Upper lobe of left lung (tissue), 6 donors: ENCODE results near the gene XXYLT1. TPM values are rescaled to one million over a fixed set of nuclear protein-coding genes. Genes with fewer than 3 reads are reported as not detected.

ENCODE experiments used
- ATAC-seq, 2 donors: fragments of 200-7000 bp; cut with Tn5 transposase; one replicate each; pipeline ENCODE4 v1.9.1; 2022; ENCODE audit warnings: mild to moderate bottlenecking in 2 of 2, moderate library complexity in 2 of 2; ENCODE audit not compliant: low FRiP score in 2 of 2
- DNase-seq, 2 donors: peaks; one replicate each; pipeline ENCODE4 v3.0.0-alpha.2; 2019 to 2020
- H3K27ac ChIP-seq, 4 donors: fragments of 200-600 bp; sonication (generic); one replicate each; pipeline ENCODE4 v1.5.1; 2016 to 2019
- H3K27me3 ChIP-seq, 4 donors: fragments of 200-600 bp; sonication (generic); one replicate each; pipeline ENCODE4 v1.5.1; 2017 to 2019
- H3K36me3 ChIP-seq, 4 donors: fragments of 200-600 bp; sonication (generic); one replicate each; pipeline ENCODE4 v1.5.1; 2016 to 2019
- H3K4me1 ChIP-seq, 4 donors: fragments of 200-600 bp; sonication (generic); one replicate each; pipeline ENCODE4 v1.5.1; 2018 to 2019
- H3K4me3 ChIP-seq, 4 donors: fragments of 200-600 bp; sonication (generic); one replicate each; pipeline ENCODE4 v1.5.1; 2017 to 2019; ENCODE audit warnings: mild to moderate bottlenecking in 2 of 4, moderate library complexity in 1 of 4
- H3K9me3 ChIP-seq, 4 donors: fragments of 200-600 bp; sonication (generic); one replicate each; pipeline ENCODE4 v1.5.1; 2018 to 2019
- EP300 ChIP-seq, 4 donors: sonication (generic); formaldehyde crosslinking; IDR thresholded peaks; one replicate each; pipeline ENCODE4 v1.5.1; 2017; ENCODE audit warnings: antibody characterized with exemption in 4 of 4, control low read depth in 2 of 4
- POLR2A ChIP-seq, 4 donors: fragments of 450-650 bp; IDR thresholded peaks; one replicate each; pipeline ENCODE4 v1.5.1; 2016 to 2017; ENCODE audit warnings: antibody characterized with exemption in 4 of 4, mild to moderate bottlenecking in 2 of 4
- POLR2AphosphoS5 ChIP-seq, 2 donors: sonication (generic); formaldehyde crosslinking; IDR thresholded peaks; one replicate each; pipeline ENCODE4 v1.5.1; 2017; ENCODE audit warnings: antibody characterized with exemption in 2 of 2
- WGBS, 2 donors: methylation state at CpG; one replicate each; pipeline ENCODE4 v1.1.5; 2017 to 2018; 5-methylcytosine and 5-hydroxymethylcytosine counted together
- total RNA-seq, 6 donors: library from RNA; depleted of rRNA in 4 of 6; stranded (reverse); fragments of >200 nt in 4 of 6; gene quantifications; one replicate each; pipeline versions ENCODE4 v1.1.0 to v1.2.1, GENCODE V29; 2016 to 2021
- TF ChIP-seq, protein P1 (sequence below), 6 experiments: fragments of 450-650 bp in 4 of 6; fragments of 200-600 bp in 2 of 6; sonication (generic) in 2 of 6; IDR thresholded peaks; one replicate each; pipeline ENCODE4 v1.5.1; 2016 to 2019; ENCODE audit warnings: antibody characterized with exemption in 6 of 6
- donor health status: DM: no; HTN: no; CAD: no; lungs with moderate emphysema.
- donor health status: DM: no; HTN: yes; CAD: no; lungs with severe emphysema.

The XXYLT1 gene
- total RNA-seq, 6 donors from 2014 or later, result 6.3 to 9.6 (median 8.6) TPM

DNA sequence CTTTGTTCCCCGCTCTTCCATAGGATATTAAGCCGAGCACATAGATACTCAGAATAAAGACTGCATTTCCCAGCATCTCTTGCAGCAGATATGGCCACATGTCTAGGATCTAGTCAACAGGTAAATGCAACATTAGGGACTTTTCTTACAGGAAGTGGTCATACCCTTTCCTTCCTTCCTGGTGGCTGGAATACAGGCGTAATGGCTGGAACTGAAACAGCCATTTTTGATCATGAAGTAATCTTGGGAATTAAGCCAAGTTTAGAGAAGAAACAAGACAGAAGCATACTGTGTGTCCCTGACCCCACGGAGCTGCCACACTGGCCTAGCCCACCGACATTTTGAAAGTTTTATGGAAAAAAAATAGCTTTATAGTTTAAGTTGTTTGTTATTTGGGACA, 234.0 kb downstream of the XXYLT1 start:
- 68 to 79% methylated on average over 5 of the region's 5 CpGs for WGBS, 2 donors
- DNase-seq (no peak), ATAC-seq (no peak)
- H3K36me3 ChIP-seq, result no peaks in the 10 kb centered on the region
- H3K9me3 ChIP-seq, result no peaks in the 10 kb centered on the region
- no peak overlapping the region for H3K27ac ChIP-seq
- no peaks in the 10 kb centered on the region for H3K27me3 ChIP-seq
- H3K4me3 ChIP-seq, result no peak overlapping the region
- TF ChIP-seq POLR2AphosphoS5 (IDR thresholded peaks at IDR 0.05), result no peak
- no peak for TF ChIP-seq POLR2A (IDR thresholded peaks at IDR 0.05)
- TF ChIP-seq EP300 (IDR thresholded peaks at IDR 0.05), result no peak
- TF ChIP-seq, protein P1, sequence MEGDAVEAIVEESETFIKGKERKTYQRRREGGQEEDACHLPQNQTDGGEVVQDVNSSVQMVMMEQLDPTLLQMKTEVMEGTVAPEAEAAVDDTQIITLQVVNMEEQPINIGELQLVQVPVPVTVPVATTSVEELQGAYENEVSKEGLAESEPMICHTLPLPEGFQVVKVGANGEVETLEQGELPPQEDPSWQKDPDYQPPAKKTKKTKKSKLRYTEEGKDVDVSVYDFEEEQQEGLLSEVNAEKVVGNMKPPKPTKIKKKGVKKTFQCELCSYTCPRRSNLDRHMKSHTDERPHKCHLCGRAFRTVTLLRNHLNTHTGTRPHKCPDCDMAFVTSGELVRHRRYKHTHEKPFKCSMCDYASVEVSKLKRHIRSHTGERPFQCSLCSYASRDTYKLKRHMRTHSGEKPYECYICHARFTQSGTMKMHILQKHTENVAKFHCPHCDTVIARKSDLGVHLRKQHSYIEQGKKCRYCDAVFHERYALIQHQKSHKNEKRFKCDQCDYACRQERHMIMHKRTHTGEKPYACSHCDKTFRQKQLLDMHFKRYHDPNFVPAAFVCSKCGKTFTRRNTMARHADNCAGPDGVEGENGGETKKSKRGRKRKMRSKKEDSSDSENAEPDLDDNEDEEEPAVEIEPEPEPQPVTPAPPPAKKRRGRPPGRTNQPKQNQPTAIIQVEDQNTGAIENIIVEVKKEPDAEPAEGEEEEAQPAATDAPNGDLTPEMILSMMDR (IDR thresholded peaks at IDR 0.05), result no peak
- H3K4me1 ChIP-seq, result peaks cover 4 to 12% (median 4%) of the 10 kb centered on the region in 4 donors

DNA sequence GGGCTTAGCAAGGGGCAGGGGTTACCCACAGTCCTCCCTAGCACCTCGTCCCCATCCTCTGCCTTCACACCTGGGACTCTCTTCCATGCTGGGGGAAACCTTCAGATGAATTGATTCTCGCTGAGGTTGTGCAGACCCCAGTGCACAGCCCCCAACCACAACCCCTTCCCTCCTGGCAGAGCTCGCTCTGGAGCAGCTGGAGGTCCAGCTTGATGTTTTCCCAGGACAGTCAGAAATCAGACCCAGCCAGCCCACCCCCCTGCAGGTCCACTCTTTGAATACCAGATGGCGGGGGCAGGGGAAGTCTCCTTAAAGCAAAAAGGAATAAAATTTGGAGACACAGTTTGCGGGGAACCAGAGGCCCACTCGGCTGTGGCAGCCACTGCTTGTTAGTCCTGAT, 234.4 kb downstream of the XXYLT1 start:
- WGBS, 2 donors, result 70 to 85% methylated on average over 6 of the region's 6 CpGs
- TF ChIP-seq POLR2AphosphoS5 (IDR thresholded peaks at IDR 0.05) (no peak), POLR2A (IDR thresholded peaks at IDR 0.05) (no peak), EP300 (IDR thresholded peaks at IDR 0.05) (no peak)
- TF ChIP-seq, protein P1 (IDR thresholded peaks at IDR 0.05), result no peak
- DNase-seq, result no peak
- Histone ChIP-seq H3K4me1 (peaks cover 4 to 15% (median 7%) of the 10 kb centered on the region in 4 donors), H3K27ac (no peak overlapping the region), H3K9me3 (no peaks in the 10 kb centered on the region), H3K36me3 (no peaks in the 10 kb centered on the region), H3K4me3 (no peak overlapping the region), H3K27me3 (no peaks in the 10 kb centered on the region)
- ATAC-seq, result no peak

DNA sequence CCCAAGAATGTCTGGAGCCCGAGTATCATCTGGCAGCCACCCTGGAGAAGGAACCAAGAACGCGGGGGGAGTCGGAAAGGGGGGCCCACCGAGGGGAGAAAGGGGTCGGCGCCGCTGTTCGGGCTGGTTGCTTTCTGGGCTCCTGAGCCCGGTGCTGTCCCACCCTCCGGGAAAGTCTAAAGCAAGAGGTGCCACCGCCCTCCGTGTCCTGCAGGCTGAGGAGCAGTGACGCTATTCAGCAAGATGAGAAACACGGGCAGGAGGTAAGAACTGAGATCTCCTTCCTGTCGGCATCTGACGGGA, 234.8 kb downstream of the XXYLT1 start:
- Histone ChIP-seq H3K27ac (no peak overlapping the region), H3K36me3 (no peaks in the 10 kb centered on the region), H3K9me3 (no peaks in the 10 kb centered on the region), H3K4me1 (peaks cover 4 to 15% (median 9%) of the 10 kb centered on the region in 4 donors), H3K4me3 (no peak overlapping the region), H3K27me3 (no peaks in the 10 kb centered on the region)
- TF ChIP-seq, protein P1 (IDR thresholded peaks at IDR 0.05), result no peak
- TF ChIP-seq POLR2A (IDR thresholded peaks at IDR 0.05) (no peak), POLR2AphosphoS5 (IDR thresholded peaks at IDR 0.05) (no peak), EP300 (IDR thresholded peaks at IDR 0.05) (no peak)
- WGBS, 2 donors, result 83 to 93% methylated on average over 17 of the region's 17 CpGs
- peak in 1 of 2 donors; percentile 59 for DNase-seq
- ATAC-seq, result no peak

DNA sequence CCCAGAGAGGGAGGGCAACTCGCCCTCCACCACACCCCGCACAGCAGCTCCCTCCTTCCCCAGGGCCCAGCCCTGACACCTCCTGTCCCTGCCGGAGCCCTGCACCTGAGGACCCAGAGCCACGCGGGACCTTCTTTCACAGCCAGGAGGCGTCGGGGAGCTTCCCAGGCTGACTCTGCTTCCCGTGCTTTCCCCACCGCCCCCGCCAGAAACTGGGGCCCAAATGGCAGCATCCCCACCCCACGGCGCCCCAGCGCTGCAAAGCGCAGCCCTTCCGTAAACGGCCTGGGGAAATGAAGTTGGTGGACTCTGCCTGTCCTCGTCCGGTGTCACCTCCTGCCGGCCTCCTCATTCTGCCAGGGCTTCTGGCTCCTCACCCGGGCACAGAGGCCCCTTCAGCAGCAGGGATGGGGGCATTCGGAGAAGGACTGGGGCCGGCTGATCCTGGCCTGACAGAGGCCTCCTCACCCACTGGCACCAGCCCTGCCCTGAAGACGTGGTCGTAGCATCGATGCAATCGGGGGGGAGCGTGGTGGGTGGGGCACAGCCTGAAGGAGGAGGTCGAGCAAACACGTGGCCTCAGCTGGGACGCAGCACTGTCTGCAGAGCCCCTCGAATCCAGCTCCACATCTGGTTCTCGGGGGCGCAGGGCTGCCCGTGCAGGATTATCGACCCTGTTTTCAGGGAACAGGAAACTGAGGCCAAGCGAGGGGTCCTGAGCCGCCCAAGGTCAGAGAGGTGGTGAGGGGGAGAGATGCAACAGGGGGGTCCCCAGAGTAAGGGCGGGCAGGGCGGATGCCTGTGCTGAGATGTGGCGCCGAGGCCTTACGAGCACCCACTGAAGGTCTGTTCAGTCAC, 235.4 kb downstream of the XXYLT1 start:
- DNase-seq, result peak in 1 of 2 donors; percentile 82
- peaks cover 4 to 16% (median 11%) of the 10 kb centered on the region in 4 donors for H3K4me1 ChIP-seq
- no peaks in the 10 kb centered on the region for H3K27me3 ChIP-seq
- 82 to 84% methylated on average over 32 to 36 of the region's 42 CpGs for WGBS, 2 donors
- H3K9me3 ChIP-seq, result no peaks in the 10 kb centered on the region
- no peak for ATAC-seq
- H3K36me3 ChIP-seq, result no peaks in the 10 kb centered on the region
- TF ChIP-seq POLR2A (IDR thresholded peaks at IDR 0.05) (no peak), POLR2AphosphoS5 (IDR thresholded peaks at IDR 0.05) (no peak)
- TF ChIP-seq, protein P1 (IDR thresholded peaks at IDR 0.05), result no peak
- H3K4me3 ChIP-seq, result no peak overlapping the region
- H3K27ac ChIP-seq, result no peak overlapping the region

DNA sequence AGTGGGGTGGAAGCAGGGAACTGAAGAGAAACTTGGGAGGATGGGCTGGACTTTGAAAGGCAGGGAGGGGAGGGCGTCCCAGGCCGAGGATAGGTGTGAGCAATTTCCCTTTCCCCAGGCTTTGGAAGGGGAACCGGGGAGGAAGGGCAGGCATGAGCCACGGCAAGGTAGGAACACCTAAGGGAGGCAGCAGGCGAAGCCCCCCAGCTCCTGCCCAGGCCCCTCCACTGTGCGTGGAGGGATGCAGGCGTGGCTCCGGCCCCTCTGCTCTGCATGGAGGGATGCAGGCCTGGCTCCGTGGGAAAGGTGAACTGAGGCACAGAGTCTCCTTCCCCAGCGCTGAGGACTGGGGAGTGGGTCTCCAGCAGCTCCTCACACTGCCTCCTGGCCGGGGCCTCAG, 236.4 kb downstream of the XXYLT1 start:
- Histone ChIP-seq H3K4me1 (peaks cover 4 to 24% (median 16%) of the 10 kb centered on the region in 4 donors), H3K9me3 (no peaks in the 10 kb centered on the region), H3K27me3 (no peaks in the 10 kb centered on the region), H3K27ac (no peak overlapping the region), H3K36me3 (no peaks in the 10 kb centered on the region), H3K4me3 (no peak overlapping the region)
- ATAC-seq (no peak), DNase-seq (peak in 1 of 2 donors; percentile 59)
- 82 to 88% methylated on average over 7 to 9 of the region's 11 CpGs for WGBS, 2 donors
- no peak for TF ChIP-seq POLR2A (IDR thresholded peaks at IDR 0.05)
- TF ChIP-seq, protein P1 (IDR thresholded peaks at IDR 0.05), result no peak
- no peak for TF ChIP-seq EP300 (IDR thresholded peaks at IDR 0.05)
- TF ChIP-seq POLR2AphosphoS5 (IDR thresholded peaks at IDR 0.05), result no peak
